Osteoblast (primary cell): Measurements from ENCODE around the gene FKBP15. TPM values are rescaled to one million over a fixed set of nuclear protein-coding genes. Genes with fewer than 3 reads are reported as not detected.

Source experiments
- DNase-seq: peaks from one replicate; pipeline ENCODE4 v3.0.0; 2011; ENCODE audit warnings: low spot score, mixed read lengths; ENCODE audit not compliant: insufficient read length; ENCODE audit errors: missing footprints
- H2AFZ ChIP-seq: 2 replicates; pipeline ENCODE4 v1.6.0; 2011; ENCODE audit warnings: mild to moderate bottlenecking, low read length
- H3K27ac ChIP-seq: 2 replicates; pipeline ENCODE4 v1.5.1; 2011; ENCODE audit warnings: mild to moderate bottlenecking, low read depth, low read length, moderate library complexity
- H3K27me3 ChIP-seq: 2 replicates; pipeline ENCODE4 v1.6.0; 2012; ENCODE audit warnings: mild to moderate bottlenecking, control low read depth, inconsistent platforms, low read length, moderate library complexity; ENCODE audit not compliant: insufficient read depth
- H3K36me3 ChIP-seq: 2 replicates; pipeline ENCODE4 v1.5.1; 2011; ENCODE audit warnings: mild to moderate bottlenecking, low read length, control low read depth, moderate library complexity; ENCODE audit not compliant: insufficient read depth
- H3K4me1 ChIP-seq: 2 replicates; pipeline ENCODE4 v1.5.1; 2011; ENCODE audit warnings: mild to moderate bottlenecking, low read length, control low read depth, moderate library complexity; ENCODE audit not compliant: insufficient read depth
- H3K4me2 ChIP-seq: 2 replicates; pipeline ENCODE4 v1.6.0; 2011; ENCODE audit warnings: mild to moderate bottlenecking, low read length; ENCODE audit not compliant: insufficient read depth
- H3K4me3 ChIP-seq: fragments of 200-600 bp; sonication (generic); 3 replicates; pipeline ENCODE4 v1.5.1; 2012; ENCODE audit warnings: mild to moderate bottlenecking, low read length, inconsistent platforms; ENCODE audit not compliant: insufficient read depth
- H3K79me2 ChIP-seq: 2 replicates; pipeline ENCODE4 v1.6.0; 2012; ENCODE audit warnings: mild to moderate bottlenecking, low read length, control low read depth, inconsistent platforms; ENCODE audit not compliant: insufficient read depth
- H3K9me3 ChIP-seq: 2 replicates; pipeline ENCODE4 v1.5.1; 2011; ENCODE audit warnings: low read depth, low read length, control low read depth
- H4K20me1 ChIP-seq: 2 replicates; pipeline ENCODE4 v1.6.0; 2012; ENCODE audit warnings: mild to moderate bottlenecking, low read length, control low read depth; ENCODE audit not compliant: insufficient read depth
- total RNA-seq: library from RNA; depleted of rRNA; stranded (reverse); fragments of >200 nt; gene quantifications from 2 replicates; pipeline ENCODE4 v1.2.3, GENCODE V29; 2012
- TF ChIP-seq, protein P1 (sequence below): IDR thresholded peaks from 2 replicates; pipeline ENCODE4 v1.5.1; 2011; ENCODE audit warnings: mild to moderate bottlenecking, low read depth, low read length, moderate library complexity; ENCODE audit errors: extremely low read depth

FKBP15 gene
- total RNA-seq, 1 donor, result 31.8 TPM

DNA sequence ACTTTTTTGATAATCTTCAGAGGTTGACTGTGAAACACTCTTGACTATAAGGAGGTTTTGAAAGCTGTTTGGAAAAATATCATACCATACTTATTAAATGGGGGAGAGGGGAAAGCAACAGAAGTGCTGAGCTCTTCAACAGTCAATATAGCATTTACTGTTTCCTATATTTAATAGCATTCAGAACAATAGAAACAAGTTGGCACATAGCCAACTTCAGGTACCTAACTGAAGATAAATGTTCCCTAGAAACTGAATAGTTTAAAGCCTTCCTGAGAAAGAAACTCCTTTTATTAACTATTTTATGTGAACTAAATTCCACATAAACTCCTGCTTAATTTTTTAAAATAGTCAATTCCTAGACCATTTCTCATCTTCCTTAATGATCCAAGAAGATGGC, 26.6 kb upstream of the FKBP15 start:
- Histone ChIP-seq H3K4me2 (no peak overlapping the region), H3K9me3 (no peaks in the 10 kb centered on the region), H3K27me3 (no peaks in the 10 kb centered on the region), H3K4me3 (no peak overlapping the region), H2AFZ (no peak overlapping the region), H3K27ac (no peak overlapping the region), H4K20me1 (peaks cover 3% of the 10 kb centered on the region), H3K4me1 (no peaks in the 10 kb centered on the region), H3K36me3 (no peaks in the 10 kb centered on the region), H3K79me2 (peaks cover 30% of the 10 kb centered on the region)
- DNase-seq, result no peak
- TF ChIP-seq, protein P1, sequence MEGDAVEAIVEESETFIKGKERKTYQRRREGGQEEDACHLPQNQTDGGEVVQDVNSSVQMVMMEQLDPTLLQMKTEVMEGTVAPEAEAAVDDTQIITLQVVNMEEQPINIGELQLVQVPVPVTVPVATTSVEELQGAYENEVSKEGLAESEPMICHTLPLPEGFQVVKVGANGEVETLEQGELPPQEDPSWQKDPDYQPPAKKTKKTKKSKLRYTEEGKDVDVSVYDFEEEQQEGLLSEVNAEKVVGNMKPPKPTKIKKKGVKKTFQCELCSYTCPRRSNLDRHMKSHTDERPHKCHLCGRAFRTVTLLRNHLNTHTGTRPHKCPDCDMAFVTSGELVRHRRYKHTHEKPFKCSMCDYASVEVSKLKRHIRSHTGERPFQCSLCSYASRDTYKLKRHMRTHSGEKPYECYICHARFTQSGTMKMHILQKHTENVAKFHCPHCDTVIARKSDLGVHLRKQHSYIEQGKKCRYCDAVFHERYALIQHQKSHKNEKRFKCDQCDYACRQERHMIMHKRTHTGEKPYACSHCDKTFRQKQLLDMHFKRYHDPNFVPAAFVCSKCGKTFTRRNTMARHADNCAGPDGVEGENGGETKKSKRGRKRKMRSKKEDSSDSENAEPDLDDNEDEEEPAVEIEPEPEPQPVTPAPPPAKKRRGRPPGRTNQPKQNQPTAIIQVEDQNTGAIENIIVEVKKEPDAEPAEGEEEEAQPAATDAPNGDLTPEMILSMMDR, result no peak

DNA sequence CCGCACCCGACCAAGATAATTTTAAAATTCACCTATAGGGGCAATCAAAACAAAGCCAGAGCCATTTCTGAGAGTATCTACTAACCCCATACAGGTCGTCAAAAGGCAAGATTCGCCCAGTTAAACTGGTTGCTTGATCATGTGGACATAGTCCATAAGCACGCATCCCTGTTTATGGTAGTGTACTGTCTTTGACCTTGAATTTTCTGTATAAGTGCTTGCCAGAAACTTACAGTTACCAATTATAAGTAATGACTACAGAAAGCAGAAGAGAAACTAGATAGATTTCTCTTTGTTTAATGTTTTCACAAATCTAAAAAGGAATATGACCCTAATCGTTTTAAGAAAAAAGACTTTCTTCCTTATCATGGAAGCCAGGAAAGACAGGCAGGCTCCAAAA, 25.9 kb upstream of the FKBP15 start:
- no peaks in the 10 kb centered on the region for H3K27me3 ChIP-seq
- no peak overlapping the region for H2AFZ ChIP-seq
- H3K9me3 ChIP-seq, result no peaks in the 10 kb centered on the region
- no peak overlapping the region for H3K4me2 ChIP-seq
- peaks cover 32% of the 10 kb centered on the region for H3K79me2 ChIP-seq
- H3K27ac ChIP-seq, result no peak overlapping the region
- no peak overlapping the region for H3K4me3 ChIP-seq
- H3K36me3 ChIP-seq, result no peaks in the 10 kb centered on the region
- TF ChIP-seq, protein P1, result no peak
- H4K20me1 ChIP-seq, result peaks cover 3% of the 10 kb centered on the region
- no peaks in the 10 kb centered on the region for H3K4me1 ChIP-seq
- no peak for DNase-seq

DNA sequence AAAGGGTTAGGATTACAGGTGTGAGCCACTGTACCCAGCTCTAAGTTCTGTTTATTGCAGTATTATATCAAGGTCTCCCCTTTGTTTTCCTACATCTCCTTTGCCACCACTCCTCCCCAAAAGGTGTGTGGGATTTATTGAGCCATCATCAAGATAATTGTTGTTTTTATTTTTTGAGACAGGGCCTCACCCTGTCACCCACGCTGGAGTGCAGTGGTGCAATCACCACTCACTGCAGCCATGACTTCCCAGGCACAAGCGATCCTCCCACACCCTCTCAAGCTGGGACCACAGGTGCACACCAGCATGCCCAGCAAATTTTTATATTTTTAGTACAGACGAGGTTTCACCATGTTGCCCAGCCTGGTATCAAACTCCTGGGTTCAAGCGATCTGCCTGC, 24.8 kb upstream of the FKBP15 start:
- Histone ChIP-seq H2AFZ (no peak overlapping the region), H3K4me1 (no peaks in the 10 kb centered on the region), H3K27ac (no peak overlapping the region), H3K79me2 (peaks cover 34% of the 10 kb centered on the region), H3K9me3 (no peaks in the 10 kb centered on the region), H3K27me3 (no peaks in the 10 kb centered on the region), H3K4me3 (no peak overlapping the region), H3K4me2 (no peak overlapping the region), H4K20me1 (peaks cover 6% of the 10 kb centered on the region), H3K36me3 (no peaks in the 10 kb centered on the region)
- TF ChIP-seq, protein P1, result no peak
- no peak for DNase-seq

GRCh38 chr9:113244556-113244955, 23.5 kb upstream of the FKBP15 start:
- H3K27me3 ChIP-seq, result no peaks in the 10 kb centered on the region
- TF ChIP-seq, protein P1, result no peak
- no peak for DNase-seq
- peaks cover 34% of the 10 kb centered on the region for H3K79me2 ChIP-seq
- no peak overlapping the region for H3K4me3 ChIP-seq
- no peaks in the 10 kb centered on the region for H3K36me3 ChIP-seq
- no peak overlapping the region for H3K4me2 ChIP-seq
- H3K27ac ChIP-seq, result no peak overlapping the region
- H3K4me1 ChIP-seq, result no peaks in the 10 kb centered on the region
- no peak overlapping the region for H2AFZ ChIP-seq
- H3K9me3 ChIP-seq, result no peaks in the 10 kb centered on the region
- H4K20me1 ChIP-seq, result peaks cover 9% of the 10 kb centered on the region
